GM19351 (cell line): ENCODE data around the gene TSPO2.

ENCODE experiments used
- ATAC-seq: cut with Tn5 transposase; IDR thresholded peaks from one replicate; pipeline ENCODE4 v1.9.1; 2021; ENCODE audit warnings: mild to moderate bottlenecking, moderate library complexity; ENCODE audit not compliant: unreplicated experiment

TSPO2 gene

DNA sequence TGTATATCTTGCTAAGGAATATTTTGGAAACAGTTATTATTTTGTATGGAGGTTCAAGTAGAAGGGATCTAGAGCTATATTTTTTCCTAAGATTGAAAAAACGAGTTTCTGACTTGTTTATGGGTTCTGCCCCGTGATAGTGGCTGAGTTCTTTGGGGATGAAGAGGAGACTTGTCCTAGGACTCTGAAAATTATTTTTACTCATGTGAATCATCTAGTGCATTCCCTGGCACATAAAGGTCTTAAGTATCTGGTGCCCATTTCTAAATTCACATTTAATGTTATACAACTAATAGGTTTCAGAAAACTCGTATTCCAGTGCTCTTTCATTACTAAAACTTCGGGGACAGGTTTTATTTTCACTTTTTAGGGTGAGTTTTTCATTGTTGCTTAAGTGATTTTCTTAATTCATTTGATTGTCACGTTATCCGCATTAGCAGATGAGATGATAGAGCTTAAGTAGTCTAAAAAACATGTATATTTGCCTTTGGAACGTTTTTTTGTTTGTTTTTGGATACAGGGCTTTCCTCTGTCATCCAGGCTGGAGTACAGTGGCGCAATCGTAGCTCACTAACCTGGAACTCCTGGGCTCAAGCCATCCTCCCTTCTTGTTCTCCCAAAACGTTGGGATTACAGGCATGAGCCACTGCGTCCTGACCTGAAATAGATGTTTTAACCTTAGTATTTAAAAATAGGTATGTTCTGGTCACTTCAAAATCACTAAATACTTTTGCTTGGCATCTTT lies 32.6 kb downstream of the TSPO2 start:
- no peak for ATAC-seq

DNA sequence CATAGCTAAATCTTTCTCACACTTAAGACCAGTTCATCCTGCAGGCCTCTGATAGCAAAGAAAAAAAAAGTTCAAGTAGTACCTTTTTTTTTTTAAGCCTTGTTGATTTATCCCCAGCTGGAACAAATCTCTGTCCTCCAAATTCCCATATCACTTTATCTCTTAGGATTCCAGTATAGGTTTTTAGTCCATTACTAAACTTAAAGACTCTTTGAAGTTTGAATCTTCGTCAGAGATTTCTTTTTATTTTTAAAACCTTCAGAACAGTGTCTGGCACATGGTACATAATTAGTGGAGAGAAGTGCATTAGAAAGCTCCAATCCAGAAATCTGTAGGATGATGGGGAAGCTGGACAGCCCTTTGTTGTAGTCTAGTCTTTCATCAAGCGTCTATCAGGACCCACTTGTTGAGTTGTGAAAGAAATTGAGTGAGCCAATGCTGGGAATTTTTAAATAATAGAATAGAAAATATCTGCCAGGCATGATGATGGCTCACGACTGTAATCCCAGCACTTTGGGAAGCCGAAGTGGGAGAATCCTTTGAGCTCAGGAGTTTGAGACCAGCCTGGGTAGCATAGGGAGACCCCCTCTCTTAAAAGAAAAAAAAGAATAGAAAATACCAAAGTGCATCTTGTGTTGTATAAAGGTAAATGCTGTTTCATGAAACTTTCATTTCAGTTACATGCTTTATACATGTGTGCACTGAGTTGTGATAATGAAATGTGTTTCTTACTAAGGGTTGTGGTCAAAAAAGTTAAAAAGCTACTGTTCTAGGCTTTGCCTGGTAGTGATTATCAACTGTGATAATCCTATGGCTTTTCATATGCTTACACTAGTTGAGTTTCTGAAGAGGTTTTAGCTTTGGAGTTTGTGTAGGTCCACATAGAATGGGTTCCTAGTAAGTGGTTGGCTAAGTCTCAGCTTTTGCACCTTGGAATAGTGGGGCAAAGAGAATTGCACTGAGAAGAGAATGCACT lies 33.7 kb downstream of the TSPO2 start:
- no peak for ATAC-seq

DNA sequence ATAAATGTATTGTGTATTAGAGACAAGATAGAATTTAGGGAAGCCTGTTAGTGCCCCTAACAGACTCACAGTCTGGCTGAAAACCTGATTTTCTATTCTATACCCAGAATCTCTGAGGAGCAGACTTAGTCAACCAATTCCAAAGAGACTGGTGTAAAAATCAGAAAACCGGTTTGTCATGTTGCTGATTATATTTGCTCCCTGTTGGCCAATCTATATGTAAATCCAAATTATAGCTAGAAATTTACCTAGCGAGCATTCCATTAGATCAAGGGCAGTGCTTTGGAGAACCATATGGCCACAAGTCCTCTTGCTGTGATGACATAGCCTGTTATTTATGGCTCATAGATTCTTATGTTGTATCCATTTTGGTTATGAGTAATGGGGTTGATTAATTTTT lies 35.3 kb downstream of the TSPO2 start:
- no peak for ATAC-seq

DNA sequence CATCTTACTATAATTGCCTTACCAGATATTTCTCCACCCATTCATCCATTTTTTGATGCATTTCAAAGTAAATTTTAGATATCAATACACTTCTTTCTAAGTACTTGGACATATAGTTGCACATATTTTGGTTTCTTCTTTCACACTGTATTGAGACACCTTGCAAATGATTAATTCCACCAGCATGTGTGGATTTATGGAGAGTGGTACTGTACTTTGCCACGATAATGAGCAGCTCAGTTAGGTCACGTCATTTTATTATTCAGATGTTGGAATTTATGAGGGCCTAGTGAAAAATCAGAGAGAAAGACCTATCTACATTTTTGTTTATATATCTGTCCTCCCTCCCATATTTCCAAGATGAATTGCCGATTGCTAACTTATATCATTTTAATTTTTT lies 35.8 kb downstream of the TSPO2 start:
- no peak for ATAC-seq

DNA sequence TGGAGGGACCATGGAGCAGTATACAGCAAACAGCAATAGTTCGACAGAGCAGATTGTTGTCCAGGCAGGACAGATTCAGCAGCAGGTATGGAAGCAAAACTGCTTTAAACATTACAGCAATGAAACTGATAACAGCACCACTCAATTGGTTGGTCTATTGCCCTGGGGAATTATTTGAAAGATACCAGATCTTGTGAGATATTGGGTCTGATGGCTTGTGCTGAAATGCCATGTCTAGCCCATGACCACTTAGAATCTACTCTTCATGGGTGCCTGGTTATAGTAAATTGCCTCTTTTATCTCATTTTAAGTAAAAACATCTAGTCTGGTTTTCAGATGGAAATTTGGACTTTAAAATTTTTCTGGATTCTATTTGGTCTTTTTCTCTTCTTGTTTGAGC lies 36.8 kb downstream of the TSPO2 start:
- ATAC-seq, result no peak

DNA sequence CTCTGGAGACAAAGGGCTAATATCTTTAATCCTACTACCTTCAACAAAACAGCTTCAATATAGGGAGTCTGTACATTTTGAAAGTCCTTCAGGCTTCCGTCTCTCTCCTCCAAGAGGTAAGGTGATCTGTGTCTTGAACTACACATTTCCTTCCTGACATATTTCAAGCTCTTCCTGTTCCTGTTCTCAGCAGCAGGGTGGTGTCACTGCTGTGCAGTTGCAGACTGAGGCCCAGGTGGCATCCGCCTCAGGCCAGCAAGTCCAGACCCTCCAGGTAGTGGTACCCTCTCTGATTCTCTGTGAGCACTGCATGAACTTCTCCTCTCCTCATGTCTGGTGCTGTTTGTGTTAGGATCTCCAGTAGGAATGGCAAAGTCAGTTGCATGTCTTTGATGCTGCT lies 38.4 kb downstream of the TSPO2 start:
- ATAC-seq, result no peak

DNA sequence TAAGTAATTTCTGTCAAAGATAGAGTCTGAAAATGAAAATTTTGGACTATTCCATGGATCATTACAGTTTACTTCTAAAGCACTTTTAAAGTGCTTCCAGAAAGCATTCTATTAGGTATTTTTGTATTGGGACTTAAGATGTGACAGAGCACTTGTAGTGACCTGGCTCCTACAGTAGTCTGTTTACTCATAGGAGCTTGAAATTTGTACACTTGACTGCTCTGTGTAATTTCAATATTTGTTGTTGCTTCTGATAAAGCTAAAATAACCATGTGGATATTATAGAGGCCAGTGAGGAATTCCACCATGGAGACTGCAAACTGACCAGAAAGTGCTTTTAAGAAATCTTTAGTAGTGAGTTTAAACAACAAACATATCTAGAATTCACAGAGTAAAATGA lies 40.8 kb downstream of the TSPO2 start:
- ATAC-seq, result no peak

DNA sequence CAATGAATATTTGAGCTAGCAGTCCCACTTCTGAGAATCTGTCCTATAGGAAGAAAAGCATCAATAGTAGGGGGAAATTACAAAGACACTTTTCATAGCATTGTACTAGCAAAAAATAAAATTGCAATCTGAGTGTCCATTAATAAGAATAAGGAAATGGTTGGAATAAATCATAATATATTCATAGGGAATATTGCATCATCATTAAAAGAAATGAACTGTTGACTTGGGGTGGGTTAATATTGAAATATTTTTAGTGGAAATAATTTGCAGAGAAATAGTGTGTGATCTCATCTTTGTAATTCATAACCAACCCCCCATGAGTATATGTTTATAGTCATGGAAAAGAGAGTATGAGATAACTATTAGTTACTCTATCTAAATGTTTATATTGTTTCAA lies 42.9 kb downstream of the TSPO2 start:
- no peak for ATAC-seq

DNA sequence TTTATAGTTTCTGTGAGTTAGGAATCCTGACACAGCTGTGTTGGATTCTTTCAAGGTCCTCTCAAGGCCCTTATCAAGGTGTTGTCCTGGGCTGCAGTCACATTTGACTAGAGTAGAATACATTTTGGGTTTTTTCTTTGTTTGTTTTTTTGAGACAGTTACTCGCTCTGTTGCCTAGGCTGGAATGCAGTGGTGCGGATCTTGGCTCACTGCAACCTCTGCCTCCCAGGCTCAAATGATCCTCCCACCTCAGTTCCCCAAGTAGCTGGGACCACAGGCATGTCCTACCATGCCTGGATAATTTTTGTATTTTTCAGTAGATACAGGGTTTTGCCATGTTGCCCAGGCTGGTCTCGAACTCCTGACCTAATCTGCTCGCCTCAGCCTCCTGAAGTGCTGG lies 46.2 kb downstream of the TSPO2 start:
- ATAC-seq, result no peak

DNA sequence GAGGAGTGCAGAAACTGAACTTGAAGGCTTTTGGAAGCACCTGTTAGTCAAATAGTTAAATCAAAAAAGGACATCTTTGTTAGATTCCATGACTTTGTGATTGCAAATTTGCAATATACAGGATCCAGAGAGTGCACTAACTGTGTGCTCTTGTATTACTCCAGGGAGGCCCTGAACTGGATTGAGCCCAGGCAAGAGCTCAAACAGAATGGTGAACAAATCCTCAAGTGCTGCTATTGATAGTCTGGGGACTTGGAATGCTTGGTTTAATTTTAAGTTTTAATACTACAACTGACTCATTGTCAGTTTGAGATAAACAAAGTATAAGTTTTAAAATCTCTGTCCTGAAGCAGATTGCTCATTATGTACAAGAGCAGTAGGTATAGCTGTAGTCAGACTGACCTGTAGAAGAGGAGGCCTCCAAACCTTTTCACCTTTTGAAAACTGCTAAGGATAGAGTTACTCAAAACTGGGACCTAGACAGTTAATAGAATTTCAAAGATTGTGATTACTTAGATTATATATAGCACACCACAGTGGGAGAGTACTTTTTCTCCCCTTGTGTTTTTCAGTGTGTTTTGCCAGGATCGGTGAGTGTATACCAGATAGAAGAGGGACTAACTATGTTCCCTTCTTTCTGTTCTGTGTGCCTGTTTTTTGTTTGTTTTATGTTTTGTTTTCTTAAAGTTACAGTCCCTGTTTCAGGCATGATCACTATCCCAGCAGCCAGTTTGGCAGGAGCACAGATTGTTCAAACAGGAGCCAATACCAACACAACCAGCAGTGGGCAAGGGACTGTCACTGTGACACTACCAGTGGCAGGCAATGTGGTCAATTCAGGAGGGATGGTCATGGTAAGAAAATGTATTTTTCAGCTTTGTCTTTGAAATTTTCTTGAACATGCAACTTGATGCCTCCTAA lies 48.8 kb downstream of the TSPO2 start:
- ATAC-seq, result no peak

DNA sequence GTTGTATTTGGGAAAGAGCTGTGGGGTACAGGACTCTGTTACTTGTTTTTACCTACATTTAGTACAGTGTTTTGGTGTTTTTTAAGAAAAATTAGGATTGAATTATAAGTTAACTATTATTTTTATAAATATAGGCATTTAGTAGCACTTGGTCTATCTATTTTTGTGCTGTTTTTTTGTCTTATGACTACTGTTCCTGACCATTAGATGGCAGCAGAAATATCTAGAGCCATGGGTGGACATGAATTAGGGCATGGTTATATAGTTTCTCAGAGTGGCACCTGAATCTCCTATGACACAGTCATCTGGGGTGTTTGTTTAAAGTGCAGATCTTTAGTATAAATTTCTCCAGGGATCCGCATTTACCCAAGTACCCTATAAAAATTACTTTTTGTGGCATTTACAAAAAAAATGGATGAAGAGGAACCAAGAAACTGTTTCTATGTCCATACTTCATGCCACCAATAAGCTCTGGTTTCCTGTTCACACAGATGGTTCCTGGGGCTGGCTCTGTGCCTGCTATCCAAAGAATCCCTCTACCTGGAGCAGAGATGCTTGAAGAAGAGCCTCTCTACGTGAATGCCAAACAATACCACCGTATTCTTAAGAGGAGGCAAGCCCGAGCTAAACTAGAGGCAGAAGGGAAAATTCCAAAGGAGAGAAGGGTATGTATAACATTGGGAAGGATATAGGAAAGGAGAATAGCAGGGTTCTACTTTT lies 50.3 kb downstream of the TSPO2 start:
- no peak for ATAC-seq

DNA sequence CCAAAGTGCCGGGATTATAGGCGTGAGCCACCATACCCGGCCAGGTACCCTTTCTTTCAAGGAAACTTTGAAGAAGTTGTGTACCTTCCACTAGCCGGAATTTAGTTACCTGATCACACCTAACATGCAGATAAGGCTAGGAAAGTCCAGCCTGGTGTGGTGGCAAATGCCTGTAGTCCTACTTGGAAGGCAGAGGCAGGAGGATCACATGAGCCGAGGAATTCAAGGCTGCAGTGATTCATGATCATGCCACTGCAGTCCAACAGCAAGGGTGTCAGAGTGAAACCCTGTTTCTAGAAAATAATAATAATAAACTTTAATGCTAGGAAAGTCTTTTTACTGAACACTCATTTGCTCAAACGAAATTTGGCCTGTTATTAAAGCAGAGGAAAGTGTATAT lies 51.5 kb downstream of the TSPO2 start:
- ATAC-seq, result no peak
